Measurements from ENCODE around the gene MAP7D3. TPM values are rescaled to one million over a fixed set of nuclear protein-coding genes. Genes with fewer than 3 reads are reported as not detected.
"Not testable (repeated sequence)": the region's sequence is repeated elsewhere in the genome, so short reads cannot be mapped to it uniquely, and the experiment has no call there.

MAP7D3 gene
- polyA plus RNA-seq, 4 donors: 15.4 to 19.2 (median 16.8) TPM

DNA sequence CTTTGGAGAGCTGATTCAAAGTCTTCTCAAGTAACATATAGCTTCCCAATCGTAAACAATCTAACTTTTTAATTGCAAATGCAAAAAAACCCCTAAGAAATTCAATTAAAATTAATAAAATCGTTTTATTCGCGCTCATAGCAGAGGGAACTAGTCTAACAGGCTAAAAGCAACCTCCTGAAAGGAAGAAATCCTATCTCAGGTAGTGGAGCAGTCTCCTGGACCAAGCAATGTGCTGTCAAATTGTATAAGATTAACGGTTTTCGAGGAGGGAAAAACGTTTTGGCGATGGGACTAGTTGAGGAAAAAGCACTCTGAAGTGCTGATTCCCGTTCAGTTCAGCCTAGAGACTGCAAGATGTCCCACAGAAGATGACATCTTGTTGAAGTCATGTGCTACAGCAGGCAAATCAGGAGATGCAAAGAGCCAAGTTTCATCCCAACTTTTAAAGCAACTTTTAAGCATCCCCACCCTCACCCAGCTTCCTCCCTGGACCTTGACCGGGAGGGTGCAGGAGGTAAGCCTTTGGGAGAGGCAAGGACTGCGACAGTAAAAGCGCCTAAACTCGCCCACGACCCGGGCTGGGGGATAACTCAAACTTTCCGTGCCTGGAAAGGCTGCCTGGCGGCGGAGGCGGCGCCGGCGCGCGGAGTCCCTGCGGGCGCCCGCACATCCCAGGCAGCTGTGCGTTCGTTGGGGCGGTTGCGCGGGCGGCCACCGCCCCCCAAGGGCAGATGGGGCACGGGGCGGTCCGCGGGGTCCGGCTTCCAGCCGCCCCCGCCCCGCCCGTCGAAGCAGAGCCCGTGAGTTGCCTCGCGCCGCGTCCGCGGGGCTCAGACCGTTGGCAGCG lies 784 bp downstream of the MAP7D3 start:
- no peak for DNase-seq (ENCODE audit: low read depth in 4 of 4, low spot score in 3 of 4)

DNA sequence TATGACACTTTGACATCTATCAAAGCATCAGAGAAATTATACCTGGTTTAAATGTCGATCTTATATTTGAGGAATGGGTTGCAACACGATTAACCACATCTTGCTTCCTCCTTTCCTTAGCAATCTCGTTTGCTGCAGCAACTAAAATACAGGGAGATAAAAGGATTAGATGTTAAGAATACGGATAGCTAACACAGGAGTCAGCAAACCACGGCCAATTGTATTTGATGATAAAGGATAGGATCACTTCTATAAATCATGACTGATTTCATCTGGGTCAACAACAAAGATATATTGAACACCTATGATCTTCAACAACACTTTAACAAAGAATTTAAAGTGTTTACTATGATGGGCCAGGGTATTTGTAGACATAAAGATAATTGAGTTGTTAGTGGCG lies 5.0 kb downstream of the MAP7D3 start:
- DNase-seq (ENCODE audit: low read depth in 4 of 4, low spot score in 3 of 4): no peak

GRCh38 chrX:136237849-136238248 lies 13.4 kb downstream of the MAP7D3 start:
- DNase-seq (ENCODE audit: low read depth in 4 of 4, low spot score in 3 of 4): not testable (repeated sequence)

DNA sequence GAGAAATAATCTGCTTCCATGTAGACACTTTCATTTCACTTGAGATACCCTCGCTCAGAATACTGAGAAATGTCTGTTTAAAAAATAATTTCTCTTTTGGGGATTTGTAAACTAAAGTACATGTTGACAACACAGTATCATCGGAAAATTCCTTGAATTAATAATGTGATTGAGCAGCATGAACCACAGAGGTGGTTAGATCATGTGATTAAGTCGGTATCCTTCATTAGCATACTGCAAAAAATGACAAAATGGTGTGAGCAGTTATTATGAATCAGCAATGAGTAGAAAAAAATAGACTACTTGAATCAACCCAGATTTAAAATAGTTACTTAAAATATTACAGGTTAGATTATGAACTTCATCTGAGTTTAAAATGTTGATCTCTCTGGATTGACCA lies 14.1 kb downstream of the MAP7D3 start:
- no peak for DNase-seq (ENCODE audit: low read depth in 4 of 4, low spot score in 3 of 4)

DNA sequence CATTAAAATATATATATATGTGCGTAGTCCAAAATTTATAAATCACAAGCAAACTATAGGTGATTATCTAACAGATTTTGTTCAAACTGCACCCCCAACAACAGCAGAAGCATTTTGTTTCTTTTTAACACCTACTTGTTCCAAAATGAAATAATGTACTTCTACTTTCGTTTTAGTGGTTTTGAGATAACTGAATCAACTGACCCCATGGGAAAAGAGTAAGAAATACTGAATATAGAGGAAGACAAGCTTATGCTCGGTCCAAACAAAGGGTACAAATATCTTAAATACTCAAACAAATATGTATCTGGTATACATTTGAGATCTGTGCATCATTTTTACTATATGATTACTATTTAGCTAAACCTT lies 22.4 kb downstream of the MAP7D3 start:
- DNase-seq (ENCODE audit: low read depth in 4 of 4, low spot score in 3 of 4): no peak

DNA sequence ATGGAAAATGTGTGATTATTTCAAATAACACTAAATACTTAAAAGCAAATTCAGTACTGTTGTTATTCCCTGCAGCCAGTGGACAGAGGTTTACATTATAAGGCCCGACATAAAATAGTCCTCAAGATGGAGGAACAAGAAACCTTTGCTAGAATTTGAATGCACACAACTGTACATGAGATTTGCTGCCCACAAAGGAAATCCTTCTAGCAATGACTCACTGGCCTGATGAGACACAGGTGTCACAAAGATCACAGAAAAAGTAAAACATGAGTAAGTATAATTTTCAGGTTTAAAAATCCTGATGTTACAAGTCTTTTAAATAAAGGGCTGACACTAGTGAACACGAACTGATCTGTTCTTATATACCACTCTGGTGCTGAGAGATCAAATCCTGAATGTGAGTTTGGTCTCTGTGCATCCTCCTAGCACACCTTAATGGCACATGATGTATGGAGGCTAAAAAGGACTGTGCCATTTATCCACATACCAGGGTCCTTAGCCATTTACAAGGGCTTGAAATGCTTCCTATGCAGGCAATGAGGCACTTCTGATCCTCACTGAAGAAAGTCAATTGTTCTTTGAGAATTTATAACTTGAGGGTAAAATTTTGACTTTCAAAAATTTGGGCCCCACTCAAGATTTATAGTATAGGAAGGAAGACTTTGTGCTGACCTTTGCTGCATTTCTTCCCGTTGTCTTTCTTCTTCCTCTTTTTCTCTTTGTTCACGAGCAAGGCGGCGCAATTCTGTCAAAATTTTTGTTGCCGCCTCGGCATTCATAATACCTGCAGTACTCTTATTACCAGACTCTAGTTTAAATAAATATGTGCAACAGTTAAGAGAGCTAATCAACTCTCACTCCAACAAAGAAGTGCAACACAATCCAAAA lies 23.0 kb downstream of the MAP7D3 start:
- no peak for DNase-seq (ENCODE audit: low read depth in 4 of 4, low spot score in 3 of 4)

DNA sequence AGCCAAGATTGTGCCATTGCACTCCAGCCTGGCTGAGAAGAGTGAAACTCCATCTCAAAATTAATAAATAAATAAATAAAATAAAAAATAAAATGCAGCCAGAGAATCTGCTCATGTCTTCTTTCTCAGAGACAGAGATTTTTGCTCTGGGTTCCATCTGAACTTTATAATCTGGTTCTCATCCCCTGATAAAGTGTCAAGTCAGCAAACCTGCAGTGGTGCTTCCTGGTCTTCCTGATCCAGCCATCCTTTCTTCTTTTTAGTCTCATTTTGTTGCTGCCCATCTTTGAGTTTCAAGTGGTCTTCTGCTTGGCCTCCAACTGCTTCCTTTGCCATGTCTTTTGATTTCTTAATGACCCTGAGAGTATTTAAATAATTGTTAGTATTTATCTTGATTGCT lies 24.1 kb downstream of the MAP7D3 start:
- DNase-seq (ENCODE audit: low read depth in 4 of 4, low spot score in 3 of 4): no peak

GRCh38 chrX:136221851-136222513 lies 29.2 kb downstream of the MAP7D3 start:
- DNase-seq (ENCODE audit: low read depth in 4 of 4, low spot score in 3 of 4): no peak

DNA sequence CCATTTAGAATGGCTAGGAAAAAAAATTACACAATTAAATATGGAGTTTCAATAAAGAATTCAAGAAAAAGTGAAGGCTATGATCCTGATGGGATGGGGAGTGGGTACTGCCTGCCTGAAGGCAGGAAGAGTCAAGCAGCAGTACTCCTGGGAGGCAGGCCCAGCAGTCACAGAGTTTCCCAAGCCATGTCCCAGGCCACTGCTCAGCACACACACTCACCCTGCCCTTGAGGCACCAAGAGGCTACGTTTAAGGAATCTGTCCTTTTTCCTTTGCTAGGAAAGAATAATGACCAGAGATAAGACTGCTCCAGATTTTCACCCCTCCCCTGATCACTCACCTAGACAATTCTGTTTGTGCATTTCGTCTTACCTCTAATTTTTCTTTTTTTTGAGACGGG lies 30.2 kb downstream of the MAP7D3 start:
- DNase-seq (ENCODE audit: low read depth in 4 of 4, low spot score in 3 of 4): no peak

GRCh38 chrX:136220540-136220939 lies 30.7 kb downstream of the MAP7D3 start:
- DNase-seq (ENCODE audit: low read depth in 4 of 4, low spot score in 3 of 4): no peak

GRCh38 chrX:136219893-136220292 lies 31.3 kb downstream of the MAP7D3 start:
- DNase-seq (ENCODE audit: low read depth in 4 of 4, low spot score in 3 of 4): no peak

GRCh38 chrX:136215559-136215958 lies 35.6 kb downstream of the MAP7D3 start:
- no peak for DNase-seq (ENCODE audit: low read depth in 4 of 4, low spot score in 3 of 4)

DNA sequence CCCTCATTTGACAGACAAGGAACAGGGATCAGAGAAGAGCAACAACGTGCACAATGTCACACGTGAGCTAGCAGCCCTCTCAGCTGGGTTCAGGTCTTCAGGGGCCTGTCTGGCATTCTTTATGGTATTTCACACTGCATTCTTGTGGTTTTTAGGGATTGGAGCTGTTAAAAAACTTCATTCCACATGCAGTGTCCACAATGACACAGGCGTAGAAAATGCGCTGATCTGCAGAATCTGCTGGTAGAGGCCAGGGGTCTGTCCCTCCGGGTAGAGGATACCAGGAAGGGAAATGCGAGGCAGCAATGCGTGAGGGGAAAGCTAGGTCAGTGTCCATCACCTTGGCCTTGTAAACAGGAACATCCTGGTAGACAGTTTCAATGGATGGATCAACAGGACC lies 36.6 kb downstream of the MAP7D3 start:
- no peak for DNase-seq (ENCODE audit: low read depth in 4 of 4, low spot score in 3 of 4)

DNA sequence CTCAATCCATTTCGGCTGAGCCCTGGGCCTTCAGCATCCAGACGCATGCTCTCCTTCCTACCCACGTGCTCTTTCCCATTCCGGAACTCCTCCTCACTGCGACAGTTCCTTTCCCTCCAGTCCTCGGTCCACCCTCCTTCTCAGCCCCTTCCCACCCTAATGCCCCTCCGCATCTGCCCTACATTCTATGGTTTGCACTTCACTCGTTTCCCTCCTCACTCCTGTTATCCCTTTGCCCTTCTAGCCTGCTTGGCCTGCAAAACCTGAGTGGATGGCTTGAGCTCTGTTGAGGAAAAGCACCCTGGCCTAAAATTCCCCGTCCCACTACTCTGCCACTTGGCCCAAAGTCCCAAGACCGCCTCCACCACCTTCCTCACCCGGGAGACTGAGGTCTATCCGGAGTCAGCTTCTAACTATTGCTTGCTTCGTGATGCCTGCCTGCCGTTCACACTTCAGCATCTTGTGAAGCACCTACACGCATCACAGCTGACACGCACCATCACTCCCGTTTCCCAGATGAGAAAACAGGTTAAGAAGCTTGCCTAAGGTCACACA lies 38.6 kb downstream of the MAP7D3 start:
- no peak for DNase-seq (ENCODE audit: low read depth in 4 of 4, low spot score in 3 of 4)

- no peak for DNase-seq (ENCODE audit: low read depth in 4 of 4, low spot score in 3 of 4)
Measured at GRCh38 chrX:136211766-136212556, 39.2 kb downstream of the MAP7D3 start.

DNA sequence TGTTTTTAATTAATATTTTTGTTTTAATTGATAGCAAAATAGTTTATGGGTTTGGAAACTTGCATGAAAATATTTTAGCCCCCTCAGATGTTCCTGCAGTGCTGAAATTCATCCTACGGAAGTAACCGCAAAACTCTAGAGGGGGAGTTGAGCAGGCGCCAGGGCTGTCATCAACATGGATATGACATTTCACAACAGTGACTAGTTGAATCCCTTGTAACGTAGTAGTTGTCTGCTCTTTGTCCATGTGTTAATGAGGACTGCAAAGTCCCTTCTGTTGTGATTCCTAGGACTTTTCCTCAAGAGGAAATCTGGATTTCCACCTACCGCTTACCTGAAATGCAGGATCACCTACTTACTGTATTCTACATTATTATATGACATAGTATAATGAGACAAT lies 40.4 kb downstream of the MAP7D3 start:
- DNase-seq (ENCODE audit: low read depth in 4 of 4, low spot score in 3 of 4): no peak

DNA sequence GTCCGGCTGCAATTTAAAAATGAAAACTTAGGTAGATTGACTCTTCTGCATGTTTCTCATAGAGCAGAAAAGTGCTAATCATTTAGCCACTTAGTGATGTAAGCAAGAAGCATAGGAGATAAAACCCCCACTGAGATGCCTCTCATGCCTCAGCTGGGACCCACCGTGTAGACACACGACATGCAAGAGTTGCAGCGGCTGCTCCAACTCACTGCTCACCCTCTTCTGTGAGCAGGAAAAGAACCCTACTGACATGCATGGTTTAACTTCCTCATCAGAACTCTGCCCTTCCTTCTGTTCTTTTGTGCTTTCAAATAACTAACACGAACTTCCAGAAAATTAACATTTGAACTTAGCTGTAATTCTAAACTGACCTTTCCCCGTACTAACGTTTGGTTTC lies 41.0 kb downstream of the MAP7D3 start:
- DNase-seq (ENCODE audit: low read depth in 4 of 4, low spot score in 3 of 4): no peak

- DNase-seq (ENCODE audit: low read depth in 4 of 4, low spot score in 3 of 4): no peak
Measured at GRCh38 chrX:136209751-136210150, 41.4 kb downstream of the MAP7D3 start.

DNA sequence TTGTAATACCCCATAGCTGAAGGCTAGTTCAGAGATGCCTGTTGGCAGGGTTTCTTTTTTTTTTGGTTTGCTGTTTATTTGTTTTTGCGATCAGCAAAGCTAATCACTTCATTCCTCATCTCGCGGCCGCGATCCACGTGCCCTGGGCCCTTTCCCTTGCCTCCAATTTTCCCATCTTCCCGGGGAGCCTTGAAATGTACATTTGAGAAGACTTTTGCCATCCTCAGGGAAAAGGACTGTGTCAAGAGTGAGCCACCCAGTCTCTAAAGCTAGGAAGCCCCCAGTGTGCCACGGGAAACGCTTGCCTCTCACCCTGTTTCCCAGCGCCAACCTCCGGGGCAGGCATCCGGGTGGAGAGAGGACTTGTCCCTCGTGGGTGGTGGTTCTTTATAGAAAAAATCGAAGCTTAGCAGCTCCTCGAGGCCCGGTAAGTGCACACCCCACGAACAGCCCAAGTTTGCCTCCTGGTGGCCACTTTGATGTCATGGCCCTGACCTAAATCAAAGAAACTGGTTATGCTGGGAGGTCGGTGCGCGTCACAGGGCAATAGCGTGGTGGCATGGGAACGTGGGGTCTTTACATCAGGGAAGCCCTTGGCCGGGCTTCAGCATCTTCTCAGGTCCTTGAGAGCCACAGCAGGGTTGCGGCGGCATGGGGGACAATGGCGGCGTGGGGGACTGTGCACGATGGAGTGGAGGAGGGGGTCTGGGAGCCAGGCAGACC lies 42.0 kb downstream of the MAP7D3 start:
- DNase-seq (ENCODE audit: low read depth in 4 of 4, low spot score in 3 of 4): no peak

DNA sequence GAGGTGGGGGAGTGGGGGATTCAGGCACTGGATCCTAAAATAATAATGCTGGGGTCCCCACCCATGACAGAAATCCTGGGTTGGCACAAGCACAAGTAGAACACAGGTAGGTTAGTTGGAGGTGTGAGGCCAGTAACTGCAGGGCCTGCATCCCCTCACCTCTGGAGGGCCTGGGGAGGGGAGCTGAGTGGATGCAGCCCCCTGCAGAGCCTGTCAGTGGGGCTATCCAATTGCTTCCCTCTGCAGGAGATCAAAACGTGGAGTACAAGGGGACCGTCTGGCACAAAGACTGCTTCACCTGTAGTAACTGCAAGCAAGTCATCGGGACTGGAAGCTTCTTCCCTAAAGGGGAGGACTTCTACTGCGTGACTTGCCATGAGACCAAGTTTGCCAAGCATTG lies 43.7 kb downstream of the MAP7D3 start:
- no peak for DNase-seq (ENCODE audit: low read depth in 4 of 4, low spot score in 3 of 4)
